Omental fat pad (tissue), 4 donors: ENCODE measurements around the gene ZNF283. TPM values are rescaled to one million over a fixed set of nuclear protein-coding genes. Genes with fewer than 3 reads are reported as not detected.

Source experiments
- ATAC-seq: fragments of 150-250 bp; one replicate; pipeline ENCODE4 v1.9.1; 2016; ENCODE audit warnings: mild to moderate bottlenecking, moderate library complexity; ENCODE audit not compliant: low FRiP score
- DNase-seq: peaks from one replicate; pipeline ENCODE4 v3.0.0-alpha.2; 2019; ENCODE audit warnings: low spot score
- CTCF ChIP-seq, 3 donors: fragments of 450-650 bp; IDR thresholded peaks; one replicate each; pipeline ENCODE4 v1.5.1; 2016 to 2017; ENCODE audit warnings: antibody characterized with exemption in 3 of 3, mild to moderate bottlenecking in 3 of 3, moderate library complexity in 2 of 3
- total RNA-seq, 4 donors: library from RNA; depleted of rRNA; stranded (reverse); fragments of >200 nt; gene quantifications; one replicate each; pipeline ENCODE4 v1.1.0, GENCODE V29; 2016

ZNF283 gene
- total RNA-seq, 4 donors from 2014 or later, result 4.8 to 20.5 (median 7.3) TPM

GRCh38 chr19:43789029-43789428 is 38.1 kb upstream of the ZNF283 start:
- no peak for DNase-seq
- TF ChIP-seq CTCF (IDR thresholded peaks at IDR 0.05), result no peak
- no peak for ATAC-seq

- TF ChIP-seq CTCF (IDR thresholded peaks at IDR 0.05), result no peak
- DNase-seq (no peak), ATAC-seq (no peak)
Measured at GRCh38 chr19:43790587-43790986, 36.5 kb upstream of the ZNF283 start.

GRCh38 chr19:43797118-43797517 is 30.0 kb upstream of the ZNF283 start:
- no peak for TF ChIP-seq CTCF (IDR thresholded peaks at IDR 0.05)
- ATAC-seq (no peak), DNase-seq (no peak)

- no peak for ATAC-seq
- DNase-seq, result no peak
- TF ChIP-seq CTCF (IDR thresholded peaks at IDR 0.05), result no peak
Measured at GRCh38 chr19:43797556-43797955, 29.6 kb upstream of the ZNF283 start.

GRCh38 chr19:43798026-43798545 is 29.0 kb upstream of the ZNF283 start:
- ATAC-seq, result no peak

GRCh38 chr19:43798546-43799409 is 28.3 kb upstream of the ZNF283 start:
- DNase-seq, result no peak
- no peak for TF ChIP-seq CTCF (IDR thresholded peaks at IDR 0.05)
- peak; percentile 92 for ATAC-seq

More at GRCh38 chr19:43798026-43798545, 29.0 kb upstream of the ZNF283 start:
- no peak for TF ChIP-seq CTCF (IDR thresholded peaks at IDR 0.05)
- DNase-seq, result no peak
